Chondrocyte (in vitro differentiated cells): ENCODE measurements around the gene STMN3. TPM values are rescaled to one million over a fixed set of nuclear protein-coding genes. Genes with fewer than 3 reads are reported as not detected.
A peak's percentile ranks its signal among the peaks of the same experiment; 100 is the strongest.
"Not testable (repeated sequence)": the region's sequence is repeated elsewhere in the genome, so short reads cannot be mapped to it uniquely, and the experiment has no call there.

ENCODE experiments used
- DNase-seq: peaks from one replicate; pipeline ENCODE4 v3.0.0; 2021; ENCODE audit warnings: mixed read lengths, low spot score
- H3K27ac Mint-ChIP-seq: one replicate; pipeline ENCODE4 v1.8.0; 2021; ENCODE audit warnings: mild to moderate bottlenecking, moderate library complexity, mixed read lengths; ENCODE audit not compliant: unreplicated experiment
- H3K27me3 Mint-ChIP-seq: 2 replicates; pipeline ENCODE4 v1.8.0; 2021; ENCODE audit warnings: low read depth, mixed read lengths
- H3K36me3 Mint-ChIP-seq: 2 replicates; pipeline ENCODE4 v1.8.0; 2021; ENCODE audit warnings: low read depth, mixed read lengths
- H3K4me1 Mint-ChIP-seq: 2 replicates; pipeline ENCODE4 v1.8.0; 2021; ENCODE audit warnings: low read depth, mild to moderate bottlenecking, mixed read lengths
- H3K4me3 Mint-ChIP-seq: one replicate; pipeline ENCODE4 v1.8.0; 2021; ENCODE audit warnings: mild to moderate bottlenecking, moderate library complexity, mixed read lengths; ENCODE audit not compliant: unreplicated experiment
- H3K9me3 Mint-ChIP-seq: 2 replicates; pipeline ENCODE4 v1.8.0; 2021; ENCODE audit warnings: low read depth, mixed read lengths
- CTCF ChIP-seq: fragments of 200-600 bp; sonication (generic); IDR thresholded peaks from 2 replicates; pipeline ENCODE4 v1.5.0; 2021; ENCODE audit warnings: antibody characterized with exemption, mild to moderate bottlenecking, moderate library complexity
- total RNA-seq: library from RNA; stranded (reverse); gene quantifications from 3 replicates; pipeline ENCODE4 v1.2.1, GENCODE V29; 2021

Gene STMN3
- total RNA-seq, 1 donor from 2014 or later: 7.8 TPM

GRCh38 chr20:63602321-63602720 lies 50.9 kb downstream of the STMN3 start:
- peak; percentile 34 for DNase-seq
- H3K36me3 Mint-ChIP-seq: peaks cover 10% of the 10 kb centered on the region
- H3K4me3 Mint-ChIP-seq: no peak overlapping the region
- no peaks in the 10 kb centered on the region for H3K4me1 Mint-ChIP-seq
- no peak for TF ChIP-seq CTCF
- H3K27me3 Mint-ChIP-seq: no peaks in the 10 kb centered on the region
- H3K27ac Mint-ChIP-seq: no peak overlapping the region
- H3K9me3 Mint-ChIP-seq: no peaks in the 10 kb centered on the region

DNA sequence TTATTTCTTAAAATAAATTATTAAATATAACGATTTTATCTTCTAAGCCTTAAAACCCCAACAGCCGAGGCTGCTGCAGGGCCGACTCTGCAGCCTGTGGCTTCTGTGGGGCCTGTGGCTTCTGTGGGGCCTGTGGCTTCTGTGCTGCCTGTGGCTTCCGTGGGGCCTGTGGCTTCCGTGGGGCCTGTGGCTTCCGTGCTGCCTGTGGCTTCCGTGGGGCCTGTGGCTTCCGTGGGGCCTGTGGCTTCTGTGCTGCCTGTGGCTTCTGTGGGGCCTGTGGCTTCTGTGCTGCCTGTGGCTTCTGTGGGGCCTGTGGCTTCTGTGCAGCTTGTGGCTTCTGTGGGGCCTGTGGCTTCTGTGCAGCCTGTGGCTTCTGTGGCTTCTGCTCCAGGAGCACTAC lies 51.5 kb downstream of the STMN3 start:
- H3K4me3 Mint-ChIP-seq, H3K9me3 Mint-ChIP-seq, H3K4me1 Mint-ChIP-seq, H3K27me3 Mint-ChIP-seq, H3K27ac Mint-ChIP-seq, H3K36me3 Mint-ChIP-seq: not testable (repeated sequence)
- DNase-seq: peak; percentile 13

GRCh38 chr20:63599396-63600050 lies 53.7 kb downstream of the STMN3 start:
- H3K27ac Mint-ChIP-seq: no peak overlapping the region
- TF ChIP-seq CTCF: no peak
- H3K4me3 Mint-ChIP-seq: no peak overlapping the region
- H3K27me3 Mint-ChIP-seq: no peaks in the 10 kb centered on the region
- peak; percentile 68 for DNase-seq
- H3K9me3 Mint-ChIP-seq: no peaks in the 10 kb centered on the region
- H3K4me1 Mint-ChIP-seq: no peaks in the 10 kb centered on the region
- peaks cover 13% of the 10 kb centered on the region for H3K36me3 Mint-ChIP-seq

DNA sequence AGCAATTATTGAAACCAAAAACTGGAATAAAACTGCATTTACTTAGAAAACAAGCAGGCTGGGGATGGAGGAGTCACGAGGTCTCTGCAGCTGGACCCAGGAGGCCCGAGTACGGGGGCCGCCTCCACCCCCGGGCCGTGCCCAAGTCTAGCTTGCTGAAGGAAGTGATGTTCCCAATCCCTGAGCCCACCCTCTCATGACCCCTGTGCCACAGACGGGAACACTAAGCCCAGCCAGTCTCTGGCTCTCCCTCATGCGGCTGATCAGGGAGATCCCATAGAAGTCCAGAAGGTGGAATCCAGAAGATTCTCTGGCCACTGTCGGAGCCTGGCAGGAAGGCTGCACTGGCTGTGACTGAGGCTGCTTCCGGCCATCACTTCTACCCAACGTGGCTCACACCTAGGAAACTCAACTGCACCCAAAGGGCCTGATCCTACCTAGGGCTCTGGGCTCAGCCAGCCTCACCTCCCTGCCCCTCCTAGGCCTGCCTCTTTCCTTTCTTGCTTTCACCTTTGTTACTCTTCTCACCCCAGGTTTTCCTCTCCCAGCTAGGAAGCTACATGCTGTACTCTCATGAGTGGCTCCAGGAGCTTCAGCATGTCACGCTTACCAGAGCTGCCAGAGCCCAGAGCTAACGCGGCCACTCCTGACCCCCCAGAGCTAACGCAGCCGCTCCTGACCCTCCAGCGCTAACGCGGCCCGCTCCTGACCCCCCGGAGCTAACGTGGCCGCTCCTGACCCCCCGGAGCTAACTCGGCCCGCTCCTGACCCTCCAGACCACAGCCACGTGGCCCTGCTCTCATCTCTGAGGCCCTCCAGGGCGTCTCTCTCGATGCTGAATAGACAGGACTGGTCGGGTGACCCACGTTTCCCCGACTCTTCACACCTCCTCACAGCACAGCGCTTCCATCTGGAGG lies 54.5 kb downstream of the STMN3 start:
- Mint-ChIP-seq H3K27me3 (no peaks in the 10 kb centered on the region), H3K36me3 (peaks cover 13% of the 10 kb centered on the region), H3K9me3 (no peaks in the 10 kb centered on the region), H3K4me3 (no peak overlapping the region), H3K4me1 (no peaks in the 10 kb centered on the region), H3K27ac (no peak overlapping the region)
- TF ChIP-seq CTCF: no peak
- peak; percentile 87 for DNase-seq

- DNase-seq: peak; percentile 79
- no peaks in the 10 kb centered on the region for H3K4me1 Mint-ChIP-seq
- no peak overlapping the region for H3K27ac Mint-ChIP-seq
- H3K36me3 Mint-ChIP-seq: peaks cover 17% of the 10 kb centered on the region
- H3K27me3 Mint-ChIP-seq: no peaks in the 10 kb centered on the region
- TF ChIP-seq CTCF: no peak
- no peak overlapping the region for H3K4me3 Mint-ChIP-seq
- H3K9me3 Mint-ChIP-seq: no peaks in the 10 kb centered on the region
Measured at GRCh38 chr20:63597651-63598478, 55.4 kb downstream of the STMN3 start.
